Measurements from ENCODE around the gene EGR4. TPM values are rescaled to one million over a fixed set of nuclear protein-coding genes. Genes with fewer than 3 reads are reported as not detected.

Gene EGR4
- total RNA-seq, 1 donor from 2014 or later, result not detected

DNA sequence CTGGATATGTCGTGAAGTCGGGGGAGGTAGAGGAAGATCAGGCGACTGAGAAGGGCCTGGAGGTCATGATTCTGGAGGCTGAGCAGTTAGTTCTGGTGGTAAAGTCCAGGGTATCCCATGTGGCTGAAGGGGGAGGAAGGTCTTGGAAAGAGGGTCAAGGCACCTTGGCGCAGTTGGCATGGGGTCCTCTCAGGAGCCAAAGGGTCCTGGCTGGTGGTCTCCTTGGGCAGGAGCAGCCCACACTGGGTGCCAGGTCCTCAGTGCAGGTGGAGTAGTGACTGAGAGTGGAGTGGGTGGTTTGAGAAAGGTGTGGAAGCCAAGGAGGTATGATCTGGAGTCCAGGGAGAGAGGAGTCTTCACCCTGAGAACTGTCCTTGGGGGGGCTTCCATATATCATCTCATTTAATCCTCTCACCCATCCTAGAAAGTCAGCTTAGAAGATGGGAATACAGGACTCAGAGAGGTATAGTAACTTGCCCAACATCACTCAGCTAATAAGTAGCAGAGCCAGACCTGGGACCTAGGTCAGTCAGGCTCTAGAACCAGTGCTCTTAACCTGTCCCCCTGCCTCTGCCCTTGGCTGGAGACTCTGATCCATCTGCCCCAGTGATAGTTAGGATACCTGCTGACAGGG is 33.5 kb downstream of the EGR4 start:
- no peaks in the 10 kb centered on the region for H3K27me3 ChIP-seq
- no peaks in the 10 kb centered on the region for H3K9me3 ChIP-seq
- no peaks in the 10 kb centered on the region for H3K36me3 ChIP-seq
- intact Hi-C loops (cut with DNase I), result no loop called here
- no peak overlapping the region for H3K4me3 ChIP-seq
- ATAC-seq, result no peak
- TF ChIP-seq, protein P1, sequence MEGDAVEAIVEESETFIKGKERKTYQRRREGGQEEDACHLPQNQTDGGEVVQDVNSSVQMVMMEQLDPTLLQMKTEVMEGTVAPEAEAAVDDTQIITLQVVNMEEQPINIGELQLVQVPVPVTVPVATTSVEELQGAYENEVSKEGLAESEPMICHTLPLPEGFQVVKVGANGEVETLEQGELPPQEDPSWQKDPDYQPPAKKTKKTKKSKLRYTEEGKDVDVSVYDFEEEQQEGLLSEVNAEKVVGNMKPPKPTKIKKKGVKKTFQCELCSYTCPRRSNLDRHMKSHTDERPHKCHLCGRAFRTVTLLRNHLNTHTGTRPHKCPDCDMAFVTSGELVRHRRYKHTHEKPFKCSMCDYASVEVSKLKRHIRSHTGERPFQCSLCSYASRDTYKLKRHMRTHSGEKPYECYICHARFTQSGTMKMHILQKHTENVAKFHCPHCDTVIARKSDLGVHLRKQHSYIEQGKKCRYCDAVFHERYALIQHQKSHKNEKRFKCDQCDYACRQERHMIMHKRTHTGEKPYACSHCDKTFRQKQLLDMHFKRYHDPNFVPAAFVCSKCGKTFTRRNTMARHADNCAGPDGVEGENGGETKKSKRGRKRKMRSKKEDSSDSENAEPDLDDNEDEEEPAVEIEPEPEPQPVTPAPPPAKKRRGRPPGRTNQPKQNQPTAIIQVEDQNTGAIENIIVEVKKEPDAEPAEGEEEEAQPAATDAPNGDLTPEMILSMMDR (IDR thresholded peaks at IDR 0.05), result no peak
- H3K4me1 ChIP-seq, result no peaks in the 10 kb centered on the region
- peak; percentile 39 for DNase-seq
- H3K27ac ChIP-seq, result no peak overlapping the region

DNA sequence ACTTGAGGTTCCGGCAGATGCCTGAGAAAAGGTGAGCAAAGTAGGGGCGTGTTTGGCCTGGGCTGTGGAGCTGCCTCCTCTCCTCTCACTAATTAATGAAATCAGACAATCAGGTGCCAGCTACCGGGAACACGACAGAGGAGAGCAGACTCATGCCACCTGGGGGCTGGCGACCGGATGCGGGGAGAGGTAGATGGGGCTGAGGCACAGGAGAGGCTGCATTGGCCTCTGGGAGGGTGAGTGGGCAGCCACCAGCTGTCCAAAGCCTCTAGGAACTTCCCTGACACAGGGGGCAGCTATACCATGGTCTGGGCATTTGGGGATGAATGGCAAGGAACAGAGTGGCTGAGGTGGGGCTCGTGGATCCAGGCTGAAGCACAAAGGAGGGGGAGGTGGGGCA is 34.1 kb downstream of the EGR4 start:
- TF ChIP-seq, protein P1 (IDR thresholded peaks at IDR 0.05), result no peak

DNA sequence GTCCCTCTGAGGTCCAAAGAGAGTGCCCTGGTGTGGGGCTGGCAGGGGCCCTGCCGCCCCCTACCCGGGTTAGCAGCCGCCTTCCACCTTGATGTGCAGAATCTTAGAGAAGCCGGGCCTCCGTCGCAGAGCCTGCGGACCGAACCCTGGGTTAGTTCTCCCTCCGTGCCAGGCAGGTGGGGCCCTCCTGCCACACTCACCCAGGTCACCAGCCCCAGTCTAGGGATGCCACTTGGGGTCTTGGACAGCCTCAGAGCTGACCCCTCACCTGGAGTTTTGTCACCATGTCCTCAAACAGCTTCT is 34.5 kb downstream of the EGR4 start:
- no peak for ATAC-seq
- no peaks in the 10 kb centered on the region for H3K27me3 ChIP-seq
- no peak overlapping the region for H3K27ac ChIP-seq
- peak; percentile 43 for DNase-seq
- H3K36me3 ChIP-seq, result peaks cover 5% of the 10 kb centered on the region
- H3K9me3 ChIP-seq, result no peaks in the 10 kb centered on the region
- TF ChIP-seq, protein P1 (IDR thresholded peaks at IDR 0.05), result no peak
- H3K4me3 ChIP-seq, result no peak overlapping the region
- no peaks in the 10 kb centered on the region for H3K4me1 ChIP-seq
- intact Hi-C loops (cut with DNase I), result no loop called here

More for the DNA sequence above, 34.1 kb downstream of the EGR4 start:
- H3K27ac ChIP-seq, result no peak overlapping the region
- H3K27me3 ChIP-seq, result no peaks in the 10 kb centered on the region
- intact Hi-C loops (cut with DNase I), result no loop called here
- DNase-seq (peak; percentile 46), ATAC-seq (no peak)
- H3K36me3 ChIP-seq, result peaks cover 1% of the 10 kb centered on the region
- no peaks in the 10 kb centered on the region for H3K4me1 ChIP-seq
- no peak overlapping the region for H3K4me3 ChIP-seq
- no peaks in the 10 kb centered on the region for H3K9me3 ChIP-seq

DNA sequence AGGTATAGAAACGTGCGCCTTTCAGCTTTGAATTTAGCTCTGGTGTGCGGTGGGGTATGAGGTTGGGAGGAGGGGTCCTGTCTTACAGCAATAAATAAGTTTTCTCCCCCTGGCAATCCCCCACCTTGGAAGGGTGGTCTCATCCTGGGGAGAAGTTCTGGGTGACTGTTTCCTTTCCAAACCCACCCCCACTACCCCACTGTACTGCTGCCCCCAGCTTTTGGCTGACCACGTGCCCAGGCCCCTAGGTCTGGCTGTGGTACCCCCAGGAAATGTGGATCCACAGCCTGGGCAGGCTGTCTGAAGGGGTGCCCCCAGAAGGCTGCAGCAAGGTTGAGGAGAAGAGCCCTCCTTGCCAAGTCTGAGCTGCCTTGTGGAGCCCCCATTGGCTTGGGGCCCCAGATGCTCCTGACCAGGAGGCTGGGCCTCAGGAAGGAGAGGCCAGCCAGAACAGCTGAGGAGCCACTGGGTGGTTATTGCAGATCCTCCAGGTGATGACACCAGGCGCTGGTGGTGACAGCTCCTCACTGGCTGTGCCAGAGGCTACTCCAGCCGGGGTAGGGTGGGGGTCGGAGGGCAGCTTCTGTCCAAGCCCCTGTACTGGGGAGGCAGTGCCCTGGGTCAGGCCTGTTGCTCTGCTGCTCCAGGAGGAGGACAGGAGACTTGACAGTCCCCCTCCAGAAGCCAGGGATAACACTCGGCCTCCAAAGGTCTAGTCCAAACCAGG is 35.0 kb downstream of the EGR4 start:
- TF ChIP-seq, protein P1 (IDR thresholded peaks at IDR 0.05), result no peak
- H3K4me1 ChIP-seq, result no peaks in the 10 kb centered on the region
- intact Hi-C loops (cut with DNase I), result no loop called here
- H3K4me3 ChIP-seq, result no peak overlapping the region
- H3K36me3 ChIP-seq, result peaks cover 10% of the 10 kb centered on the region
- no peak for ATAC-seq
- H3K27me3 ChIP-seq, result no peaks in the 10 kb centered on the region
- H3K9me3 ChIP-seq, result no peaks in the 10 kb centered on the region
- peak; percentile 45 for DNase-seq
- no peak overlapping the region for H3K27ac ChIP-seq

DNA sequence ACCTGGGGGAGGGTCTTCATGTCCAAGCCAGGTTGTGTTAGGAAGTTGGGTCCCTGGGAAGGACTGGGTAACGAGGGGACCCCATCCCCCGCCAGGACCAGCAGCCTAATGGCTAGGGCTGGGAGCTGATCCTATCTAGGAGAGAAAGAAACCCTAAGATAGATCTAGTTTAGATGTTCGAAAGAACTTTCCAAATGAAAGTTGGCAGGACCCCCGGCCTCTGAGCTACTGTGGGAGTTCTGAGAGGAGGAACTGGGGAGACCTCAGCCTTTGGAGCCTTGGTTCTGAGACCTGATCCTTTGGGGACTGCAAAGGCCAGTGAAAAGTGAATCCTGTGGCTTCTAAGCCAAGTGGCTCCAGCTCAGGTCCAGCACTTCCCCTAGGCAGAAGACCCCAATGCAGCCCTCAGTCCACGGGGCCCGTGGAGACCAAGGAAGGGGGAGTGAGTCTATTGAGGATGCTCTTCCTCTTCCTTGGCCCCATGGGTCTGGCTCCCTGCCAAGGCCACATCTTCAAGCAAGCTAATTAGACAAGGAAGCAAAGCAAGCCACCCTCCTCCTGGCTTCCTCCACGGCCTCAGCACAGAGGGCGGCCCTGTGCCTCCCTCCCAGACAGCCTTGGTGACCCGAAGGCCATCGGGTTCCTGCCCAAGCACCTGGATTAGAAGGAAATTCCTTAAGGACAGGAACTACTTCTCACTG is 35.8 kb downstream of the EGR4 start:
- Histone ChIP-seq H3K27me3 (no peaks in the 10 kb centered on the region), H3K36me3 (peaks cover 18% of the 10 kb centered on the region), H3K27ac (no peak overlapping the region), H3K4me3 (no peak overlapping the region), H3K4me1 (no peaks in the 10 kb centered on the region), H3K9me3 (no peaks in the 10 kb centered on the region)
- TF ChIP-seq, protein P1 (IDR thresholded peaks at IDR 0.05), result no peak
- intact Hi-C loops (cut with DNase I), result no loop called here
- no peak for ATAC-seq
- DNase-seq, result peak; percentile 69

Data from upper lobe of right lung (tissue), 1 donor.